ENCODE results near the gene HK3. TPM values are rescaled to one million over a fixed set of nuclear protein-coding genes. Genes with fewer than 3 reads are reported as not detected.

Gene HK3
- total and polyA plus RNA-seq, 4 donors, result 4.3 to 25.5 (median 13.3) TPM

GRCh38 chr5:176915906-176916305 lies 16.8 kb upstream of the HK3 start (continued):
- TF ChIP-seq MAX (IDR thresholded peaks at IDR 0.05), result no peak

- Histone ChIP-seq H3K9me3 (ENCODE audit: control insufficient read depth in 4 of 4, low read length in 3 of 4) (no peaks in the 10 kb centered on the region), H3K27ac (ENCODE audit: low read depth in 1 of 2, low read length in 2 of 2) (no peak overlapping the region), H3K4me3 (ENCODE audit: low read depth in 1 of 3, low read length in 3 of 3) (no peak overlapping the region), H3K27me3 (ENCODE audit: control insufficient read depth in 4 of 4, insufficient read depth in 4 of 4, low read length in 3 of 4) (no peaks in the 10 kb centered on the region), H3K4me1 (ENCODE audit: control insufficient read depth in 4 of 4, insufficient read depth in 4 of 4, low read length in 3 of 4) (peaks cover 0 to 2% (median 0%) of the 10 kb centered on the region in 4 donors), H3K9ac (ENCODE audit: low read depth in 1 of 2, low read length in 2 of 2) (no peak overlapping the region), H3K36me3 (ENCODE audit: control insufficient read depth in 4 of 4, insufficient read depth in 3 of 4, low read depth in 1 of 4, low read length in 3 of 4) (peaks cover 5 to 18% (median 15%) of the 10 kb centered on the region in 4 donors)
- TF ChIP-seq MAX (IDR thresholded peaks at IDR 0.05), result no peak
- TF ChIP-seq HNF4G (IDR thresholded peaks at IDR 0.05), result no peak
- no peak for TF ChIP-seq GABPA (IDR thresholded peaks at IDR 0.05 in 1 of 2, conservative IDR thresholded peaks at IDR 0.05 in 1 of 2)
- TF ChIP-seq FOXA1 (IDR thresholded peaks at IDR 0.05), result no peak
- TF ChIP-seq CTCF (IDR thresholded peaks at IDR 0.05; ENCODE audit: low read depth, low read length, missing input control), result no peak
- no peak for TF ChIP-seq TAF1 (conservative IDR thresholded peaks at IDR 0.05)
- no peak for TF ChIP-seq ATF3 (IDR thresholded peaks at IDR 0.05)
- no peak for TF ChIP-seq FOXA2 (IDR thresholded peaks at IDR 0.05)
- TF ChIP-seq NR2F2 (IDR thresholded peaks at IDR 0.05), result no peak
- no peak for TF ChIP-seq RAD21 (IDR thresholded peaks at IDR 0.05)
- TF ChIP-seq HNF4A (conservative IDR thresholded peaks at IDR 0.05), result no peak
- TF ChIP-seq RXRA (IDR thresholded peaks at IDR 0.05), result no peak
- TF ChIP-seq YY1 (IDR thresholded peaks at IDR 0.05), result no peak
- 85% methylated on average over 2 of the region's 2 CpGs for WGBS
- no peak for DNase-seq (ENCODE audit: low spot score)
Observed at GRCh38 chr5:176912115-176912514, 13.0 kb upstream of the HK3 start.

- WGBS, result 98% methylated on average over 5 of the region's 5 CpGs
- Histone ChIP-seq H3K4me3 (ENCODE audit: low read depth in 1 of 3, low read length in 3 of 3) (no peak overlapping the region), H3K9me3 (ENCODE audit: control insufficient read depth in 4 of 4, low read length in 3 of 4) (no peaks in the 10 kb centered on the region), H3K36me3 (ENCODE audit: control insufficient read depth in 4 of 4, insufficient read depth in 3 of 4, low read depth in 1 of 4, low read length in 3 of 4) (peaks cover 10 to 50% (median 43%) of the 10 kb centered on the region in 4 donors), H3K4me1 (ENCODE audit: control insufficient read depth in 4 of 4, insufficient read depth in 4 of 4, low read length in 3 of 4) (peaks cover 0 to 2% (median 0%) of the 10 kb centered on the region in 4 donors), H3K27me3 (ENCODE audit: control insufficient read depth in 4 of 4, insufficient read depth in 4 of 4, low read length in 3 of 4) (no peaks in the 10 kb centered on the region), H3K9ac (ENCODE audit: low read depth in 1 of 2, low read length in 2 of 2) (no peak overlapping the region), H3K27ac (ENCODE audit: low read depth in 1 of 2, low read length in 2 of 2) (no peak overlapping the region)
- no peak for DNase-seq (ENCODE audit: low spot score)
- no peak for TF ChIP-seq ZBTB33 (IDR thresholded peaks at IDR 0.05)
- TF ChIP-seq TAF1 (conservative IDR thresholded peaks at IDR 0.05), result no peak
- TF ChIP-seq REST (IDR thresholded peaks at IDR 0.05), result no peak
- no peak for TF ChIP-seq CTCF (IDR thresholded peaks at IDR 0.05; ENCODE audit: low read depth, low read length, missing input control)
- no peak for TF ChIP-seq MAX (IDR thresholded peaks at IDR 0.05)
- TF ChIP-seq ATF3 (IDR thresholded peaks at IDR 0.05), result no peak
- no peak for TF ChIP-seq EGR1 (IDR thresholded peaks at IDR 0.05; ENCODE audit: low read depth in 2 of 2)
- no peak for TF ChIP-seq RAD21 (IDR thresholded peaks at IDR 0.05)
- TF ChIP-seq GABPA (IDR thresholded peaks at IDR 0.05 in 1 of 2, conservative IDR thresholded peaks at IDR 0.05 in 1 of 2), result no peak
- no peak for TF ChIP-seq NR2F2 (IDR thresholded peaks at IDR 0.05)
- no peak for TF ChIP-seq HNF4G (IDR thresholded peaks at IDR 0.05)
- TF ChIP-seq FOXA2 (IDR thresholded peaks at IDR 0.05), result no peak
- TF ChIP-seq FOXA1 (IDR thresholded peaks at IDR 0.05), result no peak
- no peak for TF ChIP-seq SP1 (IDR thresholded peaks at IDR 0.05)
Observed at GRCh38 chr5:176908675-176909368, 9.7 kb upstream of the HK3 start.

All from liver (tissue), 9 donors.